IgD-negative memory B cell (primary cell): ENCODE measurements around the gene SPSB1. TPM values are rescaled to one million over a fixed set of nuclear protein-coding genes. Genes with fewer than 3 reads are reported as not detected.
"Not testable (repeated sequence)": the region's sequence is repeated elsewhere in the genome, so short reads cannot be mapped to it uniquely, and the experiment has no call there.

Experiments used
- H3K27ac Mint-ChIP-seq, 3 donors: one replicate each; pipeline ENCODE4 v1.8.0; 2020 to 2022; ENCODE audit warnings: mild to moderate bottlenecking in 3 of 3, mixed read lengths in 3 of 3, moderate library complexity in 1 of 3
- H3K27me3 Mint-ChIP-seq: one replicate; pipeline ENCODE4 v1.8.0; 2021; ENCODE audit warnings: mixed read lengths
- H3K36me3 Mint-ChIP-seq: one replicate; pipeline ENCODE4 v1.8.0; 2020; ENCODE audit warnings: mild to moderate bottlenecking, mixed read lengths
- H3K4me1 Mint-ChIP-seq, 3 donors: one replicate each; pipeline ENCODE4 v1.8.0; 2020 to 2022; ENCODE audit warnings: mixed read lengths in 3 of 3, mild to moderate bottlenecking in 1 of 3
- H3K4me3 Mint-ChIP-seq, 4 donors: one replicate each; pipeline ENCODE4 v1.8.0; 2020 to 2022; ENCODE audit warnings: mild to moderate bottlenecking in 4 of 4, mixed read lengths in 4 of 4, moderate library complexity in 3 of 4
- H3K9me3 Mint-ChIP-seq, 3 donors: one replicate each; pipeline ENCODE4 v1.8.0; 2020 to 2021; ENCODE audit warnings: mixed read lengths in 3 of 3, mild to moderate bottlenecking in 1 of 3
- polyA plus RNA-seq: library from polyadenylated mRNA; unstranded; fragments of 300-500 nt; fragmentation: Illumina TruSeq; gene quantifications from one replicate; pipeline ENCODE4 v1.2.3, GENCODE V29; 2021

The SPSB1 gene
- polyA plus RNA-seq, 1 donor from 2014 or later = 1.8 TPM

DNA sequence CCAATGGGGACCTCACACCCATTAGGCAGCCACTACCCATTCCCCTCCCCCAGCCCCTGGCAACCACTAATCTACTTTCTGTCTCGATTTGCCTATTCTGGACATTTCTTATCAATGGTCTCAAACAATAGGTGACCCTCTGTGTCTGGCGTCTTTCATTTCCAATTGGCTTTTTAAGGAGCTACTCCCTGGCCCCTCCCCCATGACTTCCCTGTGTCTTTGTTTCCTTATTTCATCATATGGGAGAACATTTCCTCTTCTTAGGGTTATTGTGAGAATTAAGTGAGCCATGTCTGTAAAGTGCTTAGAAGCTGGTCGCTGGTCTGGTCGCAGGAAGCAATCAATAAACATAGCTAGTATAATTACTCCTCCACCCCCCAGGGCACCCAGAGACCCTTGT, 80.9 kb downstream of the SPSB1 start:
- Mint-ChIP-seq H3K36me3 (peaks cover 4% of the 10 kb centered on the region), H3K27ac (peak overlapping the region in 1 of 3 donors; percentile 31), H3K27me3 (no peaks in the 10 kb centered on the region), H3K9me3 (no peaks in the 10 kb centered on the region), H3K4me3 (no peak overlapping the region), H3K4me1 (peaks cover 0 to 5% (median 3%) of the 10 kb centered on the region in 3 donors)

DNA sequence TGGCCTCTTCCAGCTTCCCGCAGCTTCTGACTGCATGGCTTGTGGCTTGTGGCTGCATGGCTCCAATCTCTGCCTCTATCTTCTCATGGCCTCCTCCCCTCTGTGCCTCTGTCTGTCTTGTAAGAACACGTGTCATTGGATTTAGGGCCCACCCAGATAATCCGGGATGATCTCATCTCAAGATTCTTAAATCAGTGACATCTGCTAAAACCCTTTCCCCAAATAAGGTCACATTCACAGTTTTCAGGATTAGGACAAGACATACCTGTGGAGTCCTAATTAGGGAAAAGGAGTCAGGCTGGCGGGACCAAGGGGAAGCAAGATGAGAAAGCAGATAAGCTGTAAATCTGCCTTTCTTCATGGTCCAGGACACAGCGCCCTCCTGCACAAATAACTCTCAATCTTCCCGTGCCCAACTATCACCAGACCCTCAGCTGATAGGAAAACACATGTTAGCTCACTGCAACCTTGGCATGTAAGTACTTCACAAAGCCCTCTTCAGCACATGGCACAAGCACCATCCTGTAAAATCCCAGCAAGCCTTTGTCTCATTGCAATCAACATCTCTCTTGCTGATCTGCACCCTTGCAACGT, 82.2 kb downstream of the SPSB1 start:
- no peak overlapping the region for H3K27ac Mint-ChIP-seq

DNA sequence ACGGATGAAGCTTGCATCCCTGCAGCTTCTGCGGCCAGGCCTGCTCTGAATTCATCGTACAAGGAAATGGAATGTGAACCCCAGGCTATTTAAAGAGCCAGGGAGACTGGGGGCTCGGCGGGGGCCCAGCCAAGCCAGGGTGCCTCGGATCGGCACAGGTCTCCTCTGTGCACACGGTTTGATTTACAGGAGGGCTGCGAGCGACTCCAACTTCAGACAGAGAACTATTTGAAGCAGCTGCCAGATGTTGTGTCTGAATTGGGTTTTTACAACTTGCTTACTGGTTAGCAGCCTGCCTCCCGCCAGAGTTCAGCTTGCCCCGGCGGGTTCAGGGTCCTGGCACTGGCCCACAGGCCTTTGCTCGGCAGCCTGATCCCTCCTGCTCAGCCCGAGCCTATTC, 83.2 kb downstream of the SPSB1 start:
- Mint-ChIP-seq H3K36me3 (peaks cover 1% of the 10 kb centered on the region), H3K27me3 (no peaks in the 10 kb centered on the region), H3K27ac (no peak overlapping the region), H3K9me3 (no peaks in the 10 kb centered on the region), H3K4me3 (no peak overlapping the region), H3K4me1 (peaks cover 0 to 2% (median 0%) of the 10 kb centered on the region in 3 donors)

More for the DNA sequence above, 82.2 kb downstream of the SPSB1 start:
- no peaks in the 10 kb centered on the region for H3K9me3 Mint-ChIP-seq
- peaks cover 3% of the 10 kb centered on the region for H3K36me3 Mint-ChIP-seq
- H3K4me1 Mint-ChIP-seq = peaks cover 0 to 2% (median under 1%) of the 10 kb centered on the region in 3 donors
- no peak overlapping the region for H3K4me3 Mint-ChIP-seq
- no peaks in the 10 kb centered on the region for H3K27me3 Mint-ChIP-seq

DNA sequence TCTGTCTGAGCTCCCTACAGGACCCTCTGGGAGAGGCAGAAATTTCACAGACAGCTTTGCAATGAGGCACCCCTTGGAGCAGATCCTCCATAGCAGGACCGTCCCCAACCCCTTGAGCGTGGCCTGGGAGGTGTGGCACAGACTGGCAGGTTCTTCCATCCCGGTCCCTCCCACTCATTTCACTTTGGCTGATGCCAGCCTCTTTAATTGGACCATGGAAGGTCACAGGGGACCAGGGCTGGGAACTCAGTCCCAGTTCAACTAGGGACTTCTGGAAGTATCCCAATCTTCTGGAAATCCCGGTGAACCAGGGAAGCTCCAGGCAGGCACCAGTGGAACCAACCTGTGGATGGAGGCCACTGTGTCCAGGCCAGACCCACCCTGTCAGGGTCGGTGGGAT, 83.7 kb downstream of the SPSB1 start:
- peaks cover 0 to 2% (median 0%) of the 10 kb centered on the region in 3 donors for H3K4me1 Mint-ChIP-seq
- H3K27me3 Mint-ChIP-seq = no peaks in the 10 kb centered on the region
- peaks cover 1% of the 10 kb centered on the region for H3K36me3 Mint-ChIP-seq
- H3K9me3 Mint-ChIP-seq = no peaks in the 10 kb centered on the region
- H3K4me3 Mint-ChIP-seq = no peak overlapping the region
- peak overlapping the region in 1 of 3 donors; percentile 76 for H3K27ac Mint-ChIP-seq

DNA sequence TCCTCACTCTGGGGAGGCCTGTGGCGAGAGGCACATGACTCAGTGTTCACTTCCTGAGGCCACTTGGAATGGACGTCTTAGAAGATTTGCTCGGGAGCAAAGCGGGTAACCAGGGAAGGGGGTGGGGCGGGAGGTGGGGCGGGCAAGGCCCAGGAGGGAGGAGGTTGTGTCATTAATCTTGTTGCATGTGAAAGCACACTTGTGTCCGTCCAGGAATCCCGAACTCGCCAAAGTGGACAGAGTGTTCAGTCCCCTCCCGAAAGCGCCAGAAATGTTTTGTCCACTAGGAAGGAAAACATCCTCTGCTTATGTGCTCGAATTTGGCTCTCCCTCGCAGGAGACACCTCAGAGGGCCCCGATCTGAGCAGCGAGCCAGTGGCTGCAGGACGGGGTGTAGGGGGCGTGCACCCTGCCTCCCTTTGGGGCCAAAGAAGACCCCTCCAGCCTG, 84.2 kb downstream of the SPSB1 start:
- H3K4me1 Mint-ChIP-seq = peaks cover 0 to 2% (median 0%) of the 10 kb centered on the region in 3 donors
- no peaks in the 10 kb centered on the region for H3K27me3 Mint-ChIP-seq
- peaks cover 1% of the 10 kb centered on the region for H3K36me3 Mint-ChIP-seq
- H3K27ac Mint-ChIP-seq = peak overlapping the region in 1 of 3 donors; percentile 76
- H3K9me3 Mint-ChIP-seq = no peaks in the 10 kb centered on the region
- no peak overlapping the region for H3K4me3 Mint-ChIP-seq

DNA sequence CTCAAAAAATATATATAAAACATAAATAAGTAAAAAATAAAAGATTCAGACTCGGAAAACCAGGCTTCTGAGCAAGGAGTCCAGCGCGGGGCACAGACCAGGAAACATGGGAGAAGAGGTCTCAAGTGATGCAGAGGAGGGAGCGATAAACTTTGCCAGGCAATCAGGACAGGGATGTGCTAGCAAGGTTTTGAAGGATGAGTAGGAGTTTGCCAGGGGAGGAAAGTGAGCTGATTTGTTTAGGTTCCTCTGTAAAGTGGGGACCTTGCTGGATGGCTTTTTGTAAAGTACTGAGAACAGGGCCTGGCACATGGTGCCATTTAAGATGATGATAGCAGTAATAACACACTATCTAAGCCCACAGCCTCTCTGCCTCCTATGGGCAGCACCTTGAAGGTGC, 86.1 kb downstream of the SPSB1 start:
- peaks cover 1% of the 10 kb centered on the region for H3K27me3 Mint-ChIP-seq
- no peak overlapping the region for H3K27ac Mint-ChIP-seq
- H3K9me3 Mint-ChIP-seq = no peaks in the 10 kb centered on the region
- H3K4me3 Mint-ChIP-seq = no peak overlapping the region
- H3K4me1 Mint-ChIP-seq = no peaks in the 10 kb centered on the region
- peaks cover 1% of the 10 kb centered on the region for H3K36me3 Mint-ChIP-seq

DNA sequence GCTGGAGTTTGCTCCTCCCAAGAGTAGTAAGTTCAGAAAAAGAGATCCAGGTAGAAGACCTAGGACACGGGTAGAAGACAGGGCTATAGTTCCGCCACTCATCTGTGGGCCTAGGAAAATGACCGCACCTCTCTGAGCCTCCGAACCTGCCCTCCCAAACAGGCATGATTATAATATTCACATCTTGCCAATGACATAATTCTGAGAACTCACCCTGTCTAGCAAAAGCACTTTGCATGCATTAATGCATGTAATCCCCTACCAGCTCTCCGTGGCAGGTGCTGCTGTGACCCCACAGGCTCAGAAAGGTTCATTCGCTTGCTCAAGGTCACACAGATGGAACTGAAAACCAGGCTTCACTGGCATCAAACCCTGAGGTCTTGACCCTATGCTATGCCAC, 88.0 kb downstream of the SPSB1 start:
- H3K36me3 Mint-ChIP-seq = peaks cover 1% of the 10 kb centered on the region
- H3K27me3 Mint-ChIP-seq = peaks cover 1% of the 10 kb centered on the region
- H3K27ac Mint-ChIP-seq = no peak overlapping the region
- H3K4me3 Mint-ChIP-seq = no peak overlapping the region
- H3K4me1 Mint-ChIP-seq = no peaks in the 10 kb centered on the region
- no peaks in the 10 kb centered on the region for H3K9me3 Mint-ChIP-seq

DNA sequence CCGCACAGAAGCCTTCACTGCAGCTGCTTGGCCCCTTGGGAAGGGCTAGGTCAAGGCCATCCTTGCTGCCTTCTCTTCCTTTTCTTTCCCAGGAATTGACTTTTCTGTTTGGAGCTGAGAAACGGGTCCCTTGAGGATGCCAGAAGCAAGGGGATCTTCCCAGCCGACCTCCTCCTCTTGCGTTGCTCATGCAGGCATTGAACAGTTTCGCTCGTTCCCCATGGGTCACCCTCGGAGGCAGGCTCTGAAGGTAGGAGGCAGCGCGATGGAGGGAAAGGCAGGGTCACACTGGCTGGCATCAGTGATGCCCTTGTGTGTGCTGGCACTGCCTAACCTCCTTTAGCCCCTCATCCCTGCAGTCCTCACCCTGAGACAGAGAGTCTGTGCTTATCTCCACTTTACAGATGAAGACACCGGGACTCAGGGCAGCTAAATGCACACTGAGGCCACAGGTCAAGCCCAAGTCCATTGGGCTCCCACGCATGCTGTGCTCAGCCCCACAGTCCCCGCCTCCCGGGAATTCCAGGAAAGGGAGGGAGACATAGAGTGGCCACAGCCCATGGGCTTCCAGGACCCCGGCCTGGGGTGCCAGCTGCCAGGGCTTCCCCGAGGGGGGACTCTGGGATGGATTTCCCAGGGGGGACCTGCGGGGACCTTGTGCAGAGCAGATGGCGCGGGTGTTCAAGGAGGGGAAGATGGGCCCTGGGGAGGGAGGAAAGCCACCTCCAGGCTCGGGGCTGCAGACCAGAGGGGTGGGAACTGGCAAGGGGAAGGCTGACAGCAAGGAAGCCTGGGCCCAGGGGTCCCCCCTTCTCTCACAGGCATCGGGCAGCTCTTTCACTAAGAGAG, 90.2 kb downstream of the SPSB1 start:
- Mint-ChIP-seq H3K36me3 (peaks cover 1% of the 10 kb centered on the region), H3K9me3 (no peaks in the 10 kb centered on the region), H3K27ac (no peak overlapping the region), H3K27me3 (peaks cover 9% of the 10 kb centered on the region), H3K4me1 (peaks cover 0 to 2% (median 0%) of the 10 kb centered on the region in 3 donors), H3K4me3 (no peak overlapping the region)

DNA sequence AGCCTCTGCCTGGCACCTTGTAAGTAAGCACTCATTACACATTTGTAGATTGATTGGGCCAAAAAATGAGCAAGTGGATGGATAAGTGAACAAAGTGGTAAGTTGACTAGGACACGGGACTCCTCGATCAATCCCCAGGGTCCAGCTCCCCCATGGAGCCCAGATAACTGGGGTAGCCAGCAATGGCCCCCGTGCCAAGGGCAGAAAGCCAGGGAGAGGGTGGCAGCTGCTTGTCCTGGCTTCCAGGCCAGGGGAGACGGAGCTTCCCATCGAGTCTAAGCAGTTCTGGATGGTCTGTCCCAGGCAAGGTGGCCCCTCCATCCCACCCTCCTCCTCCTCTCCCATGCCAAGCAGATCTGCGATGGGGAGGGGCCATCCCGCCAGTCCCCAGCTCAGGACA, 91.4 kb downstream of the SPSB1 start:
- Mint-ChIP-seq H3K4me3 (no peak overlapping the region), H3K27me3 (peaks cover 9% of the 10 kb centered on the region), H3K36me3 (peaks cover 1% of the 10 kb centered on the region), H3K9me3 (no peaks in the 10 kb centered on the region), H3K4me1 (peaks cover 0 to 2% (median 0%) of the 10 kb centered on the region in 3 donors), H3K27ac (no peak overlapping the region)

DNA sequence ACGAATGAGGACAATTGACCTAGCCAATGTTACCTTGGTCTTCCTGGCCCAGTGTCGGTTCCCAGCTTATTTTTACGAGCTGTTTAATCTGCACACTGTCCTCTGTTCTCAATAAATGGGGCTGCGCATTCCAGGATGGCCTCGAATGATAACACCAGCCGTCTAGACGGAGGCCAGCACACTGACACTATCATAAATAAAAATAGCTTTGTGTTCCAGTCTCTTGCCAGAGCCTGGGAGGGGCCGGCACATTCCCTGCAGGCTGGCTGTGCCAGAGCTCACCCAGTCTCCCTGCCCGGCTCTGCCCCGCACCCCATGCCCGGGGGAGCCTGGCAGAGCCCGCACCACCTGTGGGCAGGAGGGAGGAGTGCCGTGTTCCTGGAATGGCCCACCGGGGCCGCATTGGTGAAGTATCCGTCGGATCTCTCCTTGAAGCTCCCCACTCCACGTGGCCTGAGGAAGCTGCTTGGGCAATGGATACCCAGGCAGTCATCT, 92.1 kb downstream of the SPSB1 start:
- peaks cover 0 to 5% (median 0%) of the 10 kb centered on the region in 3 donors for H3K4me1 Mint-ChIP-seq
- H3K9me3 Mint-ChIP-seq = no peaks in the 10 kb centered on the region
- H3K27me3 Mint-ChIP-seq = peaks cover 9% of the 10 kb centered on the region

DNA sequence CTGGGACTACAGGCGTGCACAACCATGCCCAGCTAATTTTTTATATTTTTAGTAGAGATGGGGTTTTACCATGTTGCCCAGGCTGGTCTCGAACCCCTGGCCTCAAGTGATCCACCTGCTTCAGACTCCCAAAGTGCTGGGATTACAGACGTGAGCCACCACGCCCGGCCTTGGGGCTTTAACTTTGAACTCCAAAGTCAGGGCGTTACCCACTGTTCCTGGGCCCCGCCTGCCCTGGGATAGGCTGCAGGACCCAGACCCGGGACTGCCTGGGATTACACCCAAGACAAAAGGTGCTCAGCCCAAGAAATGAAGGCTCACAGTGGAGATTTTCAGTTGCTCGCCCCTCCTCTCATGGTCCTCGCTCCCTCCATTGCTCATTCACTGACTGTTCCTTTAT, 92.7 kb downstream of the SPSB1 start:
- H3K4me1 Mint-ChIP-seq, H3K4me3 Mint-ChIP-seq, H3K9me3 Mint-ChIP-seq, H3K27ac Mint-ChIP-seq, H3K36me3 Mint-ChIP-seq, H3K27me3 Mint-ChIP-seq: not testable (repeated sequence)

More for the DNA sequence above, 92.1 kb downstream of the SPSB1 start:
- Mint-ChIP-seq H3K4me3 (no peak overlapping the region), H3K27ac (no peak overlapping the region), H3K36me3 (peaks cover 1% of the 10 kb centered on the region)

DNA sequence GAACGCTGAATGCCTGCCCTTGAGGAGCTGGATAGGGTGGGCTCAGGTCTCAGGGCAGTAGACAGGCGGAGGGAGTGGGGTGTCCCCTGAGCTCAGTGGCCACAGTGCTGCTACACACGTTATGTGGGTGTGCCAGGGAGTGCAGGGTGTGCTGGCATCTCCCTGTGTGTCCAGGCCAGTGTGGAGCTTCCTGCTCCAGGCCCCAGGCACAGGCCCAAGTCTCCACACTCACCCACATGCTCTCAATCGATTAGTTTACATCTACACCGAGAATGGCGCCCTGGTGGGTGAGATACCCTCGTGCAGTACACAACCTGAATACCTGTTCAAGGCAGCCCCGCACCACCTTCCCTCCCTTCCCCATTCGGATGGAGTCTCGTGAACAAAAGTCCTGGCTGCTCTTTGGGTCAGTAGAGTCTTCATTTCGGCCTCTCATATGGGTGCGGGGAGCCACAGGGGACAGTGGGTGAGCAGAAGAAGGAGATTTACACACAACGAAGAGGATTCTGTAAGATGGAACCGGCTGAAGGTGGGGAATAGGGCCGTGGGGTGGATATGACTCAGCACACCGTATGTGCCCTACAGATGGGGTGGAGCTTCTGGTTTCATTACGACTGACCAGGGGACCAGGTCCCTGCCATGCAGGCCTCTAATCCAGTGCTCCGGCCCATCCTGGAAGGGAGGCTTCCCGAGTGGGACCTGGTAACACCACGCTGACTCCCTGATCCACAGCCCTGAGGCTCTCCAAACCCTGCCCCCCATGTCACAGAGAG, 93.3 kb downstream of the SPSB1 start:
- Mint-ChIP-seq H3K27me3 (peaks cover 10% of the 10 kb centered on the region), H3K27ac (no peak overlapping the region), H3K9me3 (no peaks in the 10 kb centered on the region), H3K4me3 (no peak overlapping the region), H3K4me1 (peaks cover 0 to 7% (median 0%) of the 10 kb centered on the region in 3 donors), H3K36me3 (no peaks in the 10 kb centered on the region)

DNA sequence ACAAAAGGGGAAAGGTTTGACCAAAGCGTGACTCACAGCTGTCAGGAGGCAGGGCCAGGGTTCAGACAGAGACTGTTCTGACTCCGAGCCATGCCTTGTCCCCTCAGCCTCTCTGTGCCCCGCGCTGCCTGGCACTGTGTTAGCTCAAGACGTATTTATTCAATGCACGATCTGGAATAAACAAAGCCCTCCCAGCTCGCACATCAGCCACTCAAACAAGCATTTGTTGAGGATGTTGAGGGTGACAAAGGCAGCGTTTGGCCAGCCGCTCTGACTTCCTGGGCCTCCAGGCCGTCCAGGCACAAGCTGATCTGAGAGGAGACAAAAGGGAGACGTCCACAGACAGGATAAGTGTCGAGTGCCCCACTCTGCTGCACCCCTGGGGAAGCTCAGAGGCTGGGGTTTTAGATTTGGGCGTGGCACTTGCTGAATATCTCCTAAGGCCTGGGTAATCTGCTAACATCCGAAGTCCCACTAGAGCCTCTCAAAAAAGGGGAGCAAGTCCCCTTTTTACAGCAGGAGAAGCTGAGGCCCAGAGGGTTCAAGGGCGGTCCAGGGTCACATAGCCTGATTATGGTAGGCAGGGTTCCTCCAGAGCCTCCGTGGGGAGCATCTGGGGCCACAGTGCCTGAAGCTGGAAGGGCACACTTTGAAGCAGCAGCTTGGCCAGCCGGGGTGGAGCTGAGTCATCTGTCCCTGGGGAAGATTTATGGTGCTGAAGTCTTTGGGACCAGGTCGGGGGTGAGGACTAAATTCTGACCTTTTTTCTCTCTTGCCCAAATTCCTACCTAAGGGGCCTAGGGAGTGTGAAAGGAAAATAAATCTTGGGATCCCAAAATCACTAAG, 95.9 kb downstream of the SPSB1 start:
- no peak overlapping the region for H3K27ac Mint-ChIP-seq
- peak overlapping the region in 1 of 4 donors; percentile 32 for H3K4me3 Mint-ChIP-seq
- peaks cover 0 to 7% (median 0%) of the 10 kb centered on the region in 3 donors for H3K4me1 Mint-ChIP-seq
- H3K27me3 Mint-ChIP-seq = peaks cover 9% of the 10 kb centered on the region
- H3K36me3 Mint-ChIP-seq = no peaks in the 10 kb centered on the region
- no peaks in the 10 kb centered on the region for H3K9me3 Mint-ChIP-seq

DNA sequence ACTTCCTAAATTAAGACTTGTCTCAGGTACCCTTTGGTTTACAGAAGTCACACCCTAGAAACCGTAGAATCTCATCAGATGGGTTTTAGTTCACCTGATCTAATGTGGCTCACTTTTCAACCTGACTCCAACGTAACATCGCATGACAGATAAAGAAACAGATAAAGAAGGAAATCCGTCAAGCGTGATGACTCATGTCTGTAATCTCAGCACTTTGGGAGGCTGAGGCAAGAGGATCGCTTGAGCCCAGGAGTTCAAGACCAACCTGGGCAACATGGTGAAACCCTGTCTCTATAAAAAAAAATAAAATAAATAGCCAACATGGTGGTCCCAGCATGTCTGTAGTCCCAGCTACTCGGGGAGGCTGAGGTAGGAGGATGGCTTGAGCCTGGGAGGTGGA, 97.3 kb downstream of the SPSB1 start:
- no peak overlapping the region for H3K27ac Mint-ChIP-seq
- H3K4me3 Mint-ChIP-seq = no peak overlapping the region
- peaks cover 0 to 7% (median 0%) of the 10 kb centered on the region in 3 donors for H3K4me1 Mint-ChIP-seq
- peaks cover 11% of the 10 kb centered on the region for H3K27me3 Mint-ChIP-seq
- no peaks in the 10 kb centered on the region for H3K36me3 Mint-ChIP-seq
- peaks cover 0 to under 1% (median 0%) of the 10 kb centered on the region in 3 donors for H3K9me3 Mint-ChIP-seq
